GM23338 (cell line): ENCODE results near the gene PTPRN2. TPM values are rescaled to one million over a fixed set of nuclear protein-coding genes. Genes with fewer than 3 reads are reported as not detected.

Experiments
- ATAC-seq: fragments of 200-7000 bp; cut with Tn5 transposase; 3 replicates; pipeline ENCODE4 v1.9.1; 2020
- DNase-seq: peaks from one replicate; pipeline ENCODE4 v3.0.0-alpha.2; 2015; ENCODE audit warnings: low spot score
- H2AFZ ChIP-seq: fragments of 200-600 bp; sonication (generic); 2 replicates; pipeline ENCODE4 v1.8.0; 2016; ENCODE audit warnings: antibody characterized with exemption, mild to moderate bottlenecking, moderate library complexity
- H3F3A ChIP-seq: fragments of 200-600 bp; sonication (generic); replicated peaks from 2 replicates; pipeline ENCODE4 v1.8.0; 2017; ENCODE audit warnings: antibody characterized with exemption, mixed run types, low read depth
- H3K27ac ChIP-seq: fragments of 200-600 bp; sonication (generic); 2 replicates; pipeline ENCODE4 v1.6.1; 2016; ENCODE audit warnings: low read depth
- H3K27me3 ChIP-seq: fragments of 200-600 bp; sonication (generic); 2 replicates; pipeline ENCODE4 v1.8.0; 2016; ENCODE audit warnings: mild to moderate bottlenecking, mixed run types, moderate library complexity; ENCODE audit not compliant: insufficient read depth
- H3K36me3 ChIP-seq: fragments of 200-600 bp; sonication (generic); 2 replicates; pipeline ENCODE4 v1.8.0; 2016; ENCODE audit warnings: mild to moderate bottlenecking; ENCODE audit not compliant: insufficient read depth
- H3K4me1 ChIP-seq: fragments of 200-600 bp; sonication (generic); 2 replicates; pipeline ENCODE4 v1.8.0; 2016; ENCODE audit warnings: mild to moderate bottlenecking, moderate library complexity; ENCODE audit not compliant: insufficient read depth
- H3K4me2 ChIP-seq: fragments of 200-600 bp; sonication (generic); 2 replicates; pipeline ENCODE4 v1.7.1; 2017; ENCODE audit warnings: mixed run types
- H3K4me3 ChIP-seq: fragments of 200-600 bp; sonication (generic); 2 replicates; pipeline ENCODE4 v1.6.1; 2016; ENCODE audit warnings: mixed run types
- H3K79me2 ChIP-seq: fragments of 200-600 bp; sonication (generic); replicated peaks from 2 replicates; pipeline ENCODE4 v1.8.0; 2017; ENCODE audit warnings: mild to moderate bottlenecking; ENCODE audit not compliant: insufficient read depth
- H3K9me2 ChIP-seq: fragments of 200-600 bp; sonication (generic); 2 replicates; pipeline ENCODE4 v1.8.0; 2017; ENCODE audit not compliant: insufficient read depth
- H4K20me1 ChIP-seq: fragments of 200-600 bp; sonication (generic); replicated peaks from 2 replicates; pipeline ENCODE4 v1.8.0; 2017; ENCODE audit warnings: mild to moderate bottlenecking; ENCODE audit not compliant: insufficient read depth
- H3K27ac Mint-ChIP-seq: 2 replicates; pipeline ENCODE4 v1.8.0; 2020; ENCODE audit warnings: inconsistent platforms, mild to moderate bottlenecking, moderate library complexity, mixed read lengths
- H3K27me3 Mint-ChIP-seq: 3 replicates; pipeline ENCODE4 v1.8.0; 2022; ENCODE audit warnings: low read depth, mild to moderate bottlenecking, moderate library complexity, mixed read lengths, inconsistent platforms; ENCODE audit not compliant: insufficient read depth, poor library complexity
- H3K36me3 Mint-ChIP-seq: 3 replicates; pipeline ENCODE4 v1.8.0; 2021; ENCODE audit warnings: low read depth, mild to moderate bottlenecking, inconsistent platforms, moderate library complexity, mixed read lengths
- H3K4me1 Mint-ChIP-seq: 3 replicates; pipeline ENCODE4 v1.8.0; 2020; ENCODE audit warnings: mild to moderate bottlenecking, inconsistent platforms, mixed read lengths
- H3K4me3 Mint-ChIP-seq: 3 replicates; pipeline ENCODE4 v1.8.0; 2021; ENCODE audit warnings: moderate library complexity, mild to moderate bottlenecking, inconsistent platforms, mixed read lengths
- H3K9me3 Mint-ChIP-seq: 3 replicates; pipeline ENCODE4 v1.8.0; 2020; ENCODE audit warnings: moderate library complexity, mild to moderate bottlenecking, inconsistent platforms, mixed read lengths
- CREB1 ChIP-seq: fragments of 250-450 bp; sonication (Bioruptor Pico); IDR thresholded peaks from 2 replicates; pipeline ENCODE4 v1.5.0; 2020; ENCODE audit warnings: low read depth, mild to moderate bottlenecking, moderate library complexity
- CTCF ChIP-seq, 2 experiments: fragments of 200-600 bp in 1 of 2; sonication (generic) in 1 of 2; conservative IDR thresholded peaks; 2 replicates each; pipeline versions ENCODE4 v1.5.1 to v1.6.1; 2016 to 2017; ENCODE audit warnings: antibody characterized with exemption in 2 of 2, low read depth in 2 of 2, mild to moderate bottlenecking in 2 of 2, moderate library complexity in 1 of 2
- ETS1 ChIP-seq: IDR thresholded peaks from 2 replicates; pipeline ENCODE4 v1.6.1; 2016; ENCODE audit warnings: antibody characterized with exemption
- EZH2 ChIP-seq: fragments of 200-600 bp; sonication (generic); IDR thresholded peaks from one replicate; pipeline ENCODE4 v1.8.0; 2017; ENCODE audit warnings: antibody characterized with exemption, mild to moderate bottlenecking, low read depth; ENCODE audit not compliant: unreplicated experiment
- EZH2phosphoT487 ChIP-seq: fragments of 200-600 bp; sonication (generic); IDR thresholded peaks from one replicate; pipeline ENCODE4 v1.8.1; 2018; ENCODE audit warnings: antibody characterized with exemption; ENCODE audit not compliant: unreplicated experiment
- JUNB ChIP-seq: IDR thresholded peaks from one replicate; pipeline ENCODE4 v1.6.1; 2016; ENCODE audit warnings: antibody characterized with exemption; ENCODE audit not compliant: unreplicated experiment
- NANOG ChIP-seq: IDR thresholded peaks from 2 replicates; pipeline ENCODE4 v1.6.1; 2016; ENCODE audit warnings: antibody characterized with exemption, borderline replicate concordance
- POLR2AphosphoS5 ChIP-seq: IDR thresholded peaks from 2 replicates; pipeline ENCODE4 v1.6.1; 2016; ENCODE audit warnings: antibody characterized with exemption, low read depth
- STAT1 ChIP-seq: IDR thresholded peaks from one replicate; pipeline ENCODE4 v1.6.1; 2016; ENCODE audit warnings: antibody characterized with exemption; ENCODE audit not compliant: unreplicated experiment
- ZNF114 ChIP-seq: fragments of 250-450 bp; sonication (Bioruptor Pico); IDR thresholded peaks from 2 replicates; pipeline ENCODE4 v1.5.0; 2020; ENCODE audit warnings: mild to moderate bottlenecking, moderate library complexity
- ZNF331 ChIP-seq: fragments of 250-450 bp; sonication (Bioruptor Pico); IDR thresholded peaks from 2 replicates; pipeline ENCODE4 v1.5.0; 2020; ENCODE audit warnings: low read depth, mild to moderate bottlenecking, moderate library complexity
- polyA plus RNA-seq: library from polyadenylated mRNA; unstranded; fragments of >200 nt; fragmentation: Nextera tagmentation; extraction: Ambion mirVana; gene quantifications from 2 replicates; pipeline ENCODE4 v1.2.1, GENCODE V29; 2016
- total RNA-seq: library from RNA; depleted of rRNA; stranded (reverse); fragments of >200 nt; shearing (Covaris generic); gene quantifications from 2 replicates; pipeline ENCODE4 v1.2.3, GENCODE V29; 2014
- TF ChIP-seq, protein P1 (sequence below): IDR thresholded peaks from one replicate; pipeline ENCODE4 v1.6.1; 2018; ENCODE audit warnings: antibody characterized with exemption; ENCODE audit not compliant: unreplicated experiment
- TF ChIP-seq, protein P2 (sequence below): fragments of 250-450 bp; sonication (Bioruptor Pico); IDR thresholded peaks from 2 replicates; pipeline ENCODE4 v1.5.0; 2020; ENCODE audit warnings: mild to moderate bottlenecking, moderate library complexity

Gene PTPRN2
- total and polyA plus RNA-seq, 2 experiments from 2014 or later, result 0.87 to 4.0 TPM

GRCh38 chr7:158165711-158166110 lies 421.9 kb downstream of the PTPRN2 start:
- no peaks in the 10 kb centered on the region; the same call in 2 of the 3 replicates for H3K4me1 Mint-ChIP-seq
- no peak overlapping the region for H3K27ac Mint-ChIP-seq
- H3K36me3 ChIP-seq, result no peaks in the 10 kb centered on the region; the same call in 1 of the 2 replicates
- peaks cover 11% of the 10 kb centered on the region for H3K27me3 Mint-ChIP-seq
- no peak overlapping the region for H3K27ac ChIP-seq
- H4K20me1 ChIP-seq, result no peaks in the 10 kb centered on the region
- H3K4me1 ChIP-seq, result no peaks in the 10 kb centered on the region
- peaks cover 100% of the 10 kb centered on the region for H3K9me3 Mint-ChIP-seq
- TF ChIP-seq EZH2phosphoT487 (no peak), NANOG (no peak), JUNB (no peak), ZNF114 (CRISPR knock-in tag) (no peak), ZNF331 (CRISPR knock-in tag) (no peak), EZH2 (no peak), POLR2AphosphoS5 (no peak), CREB1 (no peak), STAT1 (no peak), CTCF (conservative IDR thresholded peaks at IDR 0.05; ENCODE audit: low read depth in 2 of 2) (no peak), ETS1 (no peak)
- TF ChIP-seq, protein P1, sequence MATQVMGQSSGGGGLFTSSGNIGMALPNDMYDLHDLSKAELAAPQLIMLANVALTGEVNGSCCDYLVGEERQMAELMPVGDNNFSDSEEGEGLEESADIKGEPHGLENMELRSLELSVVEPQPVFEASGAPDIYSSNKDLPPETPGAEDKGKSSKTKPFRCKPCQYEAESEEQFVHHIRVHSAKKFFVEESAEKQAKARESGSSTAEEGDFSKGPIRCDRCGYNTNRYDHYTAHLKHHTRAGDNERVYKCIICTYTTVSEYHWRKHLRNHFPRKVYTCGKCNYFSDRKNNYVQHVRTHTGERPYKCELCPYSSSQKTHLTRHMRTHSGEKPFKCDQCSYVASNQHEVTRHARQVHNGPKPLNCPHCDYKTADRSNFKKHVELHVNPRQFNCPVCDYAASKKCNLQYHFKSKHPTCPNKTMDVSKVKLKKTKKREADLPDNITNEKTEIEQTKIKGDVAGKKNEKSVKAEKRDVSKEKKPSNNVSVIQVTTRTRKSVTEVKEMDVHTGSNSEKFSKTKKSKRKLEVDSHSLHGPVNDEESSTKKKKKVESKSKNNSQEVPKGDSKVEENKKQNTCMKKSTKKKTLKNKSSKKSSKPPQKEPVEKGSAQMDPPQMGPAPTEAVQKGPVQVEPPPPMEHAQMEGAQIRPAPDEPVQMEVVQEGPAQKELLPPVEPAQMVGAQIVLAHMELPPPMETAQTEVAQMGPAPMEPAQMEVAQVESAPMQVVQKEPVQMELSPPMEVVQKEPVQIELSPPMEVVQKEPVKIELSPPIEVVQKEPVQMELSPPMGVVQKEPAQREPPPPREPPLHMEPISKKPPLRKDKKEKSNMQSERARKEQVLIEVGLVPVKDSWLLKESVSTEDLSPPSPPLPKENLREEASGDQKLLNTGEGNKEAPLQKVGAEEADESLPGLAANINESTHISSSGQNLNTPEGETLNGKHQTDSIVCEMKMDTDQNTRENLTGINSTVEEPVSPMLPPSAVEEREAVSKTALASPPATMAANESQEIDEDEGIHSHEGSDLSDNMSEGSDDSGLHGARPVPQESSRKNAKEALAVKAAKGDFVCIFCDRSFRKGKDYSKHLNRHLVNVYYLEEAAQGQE, result no peak
- TF ChIP-seq, protein P2, sequence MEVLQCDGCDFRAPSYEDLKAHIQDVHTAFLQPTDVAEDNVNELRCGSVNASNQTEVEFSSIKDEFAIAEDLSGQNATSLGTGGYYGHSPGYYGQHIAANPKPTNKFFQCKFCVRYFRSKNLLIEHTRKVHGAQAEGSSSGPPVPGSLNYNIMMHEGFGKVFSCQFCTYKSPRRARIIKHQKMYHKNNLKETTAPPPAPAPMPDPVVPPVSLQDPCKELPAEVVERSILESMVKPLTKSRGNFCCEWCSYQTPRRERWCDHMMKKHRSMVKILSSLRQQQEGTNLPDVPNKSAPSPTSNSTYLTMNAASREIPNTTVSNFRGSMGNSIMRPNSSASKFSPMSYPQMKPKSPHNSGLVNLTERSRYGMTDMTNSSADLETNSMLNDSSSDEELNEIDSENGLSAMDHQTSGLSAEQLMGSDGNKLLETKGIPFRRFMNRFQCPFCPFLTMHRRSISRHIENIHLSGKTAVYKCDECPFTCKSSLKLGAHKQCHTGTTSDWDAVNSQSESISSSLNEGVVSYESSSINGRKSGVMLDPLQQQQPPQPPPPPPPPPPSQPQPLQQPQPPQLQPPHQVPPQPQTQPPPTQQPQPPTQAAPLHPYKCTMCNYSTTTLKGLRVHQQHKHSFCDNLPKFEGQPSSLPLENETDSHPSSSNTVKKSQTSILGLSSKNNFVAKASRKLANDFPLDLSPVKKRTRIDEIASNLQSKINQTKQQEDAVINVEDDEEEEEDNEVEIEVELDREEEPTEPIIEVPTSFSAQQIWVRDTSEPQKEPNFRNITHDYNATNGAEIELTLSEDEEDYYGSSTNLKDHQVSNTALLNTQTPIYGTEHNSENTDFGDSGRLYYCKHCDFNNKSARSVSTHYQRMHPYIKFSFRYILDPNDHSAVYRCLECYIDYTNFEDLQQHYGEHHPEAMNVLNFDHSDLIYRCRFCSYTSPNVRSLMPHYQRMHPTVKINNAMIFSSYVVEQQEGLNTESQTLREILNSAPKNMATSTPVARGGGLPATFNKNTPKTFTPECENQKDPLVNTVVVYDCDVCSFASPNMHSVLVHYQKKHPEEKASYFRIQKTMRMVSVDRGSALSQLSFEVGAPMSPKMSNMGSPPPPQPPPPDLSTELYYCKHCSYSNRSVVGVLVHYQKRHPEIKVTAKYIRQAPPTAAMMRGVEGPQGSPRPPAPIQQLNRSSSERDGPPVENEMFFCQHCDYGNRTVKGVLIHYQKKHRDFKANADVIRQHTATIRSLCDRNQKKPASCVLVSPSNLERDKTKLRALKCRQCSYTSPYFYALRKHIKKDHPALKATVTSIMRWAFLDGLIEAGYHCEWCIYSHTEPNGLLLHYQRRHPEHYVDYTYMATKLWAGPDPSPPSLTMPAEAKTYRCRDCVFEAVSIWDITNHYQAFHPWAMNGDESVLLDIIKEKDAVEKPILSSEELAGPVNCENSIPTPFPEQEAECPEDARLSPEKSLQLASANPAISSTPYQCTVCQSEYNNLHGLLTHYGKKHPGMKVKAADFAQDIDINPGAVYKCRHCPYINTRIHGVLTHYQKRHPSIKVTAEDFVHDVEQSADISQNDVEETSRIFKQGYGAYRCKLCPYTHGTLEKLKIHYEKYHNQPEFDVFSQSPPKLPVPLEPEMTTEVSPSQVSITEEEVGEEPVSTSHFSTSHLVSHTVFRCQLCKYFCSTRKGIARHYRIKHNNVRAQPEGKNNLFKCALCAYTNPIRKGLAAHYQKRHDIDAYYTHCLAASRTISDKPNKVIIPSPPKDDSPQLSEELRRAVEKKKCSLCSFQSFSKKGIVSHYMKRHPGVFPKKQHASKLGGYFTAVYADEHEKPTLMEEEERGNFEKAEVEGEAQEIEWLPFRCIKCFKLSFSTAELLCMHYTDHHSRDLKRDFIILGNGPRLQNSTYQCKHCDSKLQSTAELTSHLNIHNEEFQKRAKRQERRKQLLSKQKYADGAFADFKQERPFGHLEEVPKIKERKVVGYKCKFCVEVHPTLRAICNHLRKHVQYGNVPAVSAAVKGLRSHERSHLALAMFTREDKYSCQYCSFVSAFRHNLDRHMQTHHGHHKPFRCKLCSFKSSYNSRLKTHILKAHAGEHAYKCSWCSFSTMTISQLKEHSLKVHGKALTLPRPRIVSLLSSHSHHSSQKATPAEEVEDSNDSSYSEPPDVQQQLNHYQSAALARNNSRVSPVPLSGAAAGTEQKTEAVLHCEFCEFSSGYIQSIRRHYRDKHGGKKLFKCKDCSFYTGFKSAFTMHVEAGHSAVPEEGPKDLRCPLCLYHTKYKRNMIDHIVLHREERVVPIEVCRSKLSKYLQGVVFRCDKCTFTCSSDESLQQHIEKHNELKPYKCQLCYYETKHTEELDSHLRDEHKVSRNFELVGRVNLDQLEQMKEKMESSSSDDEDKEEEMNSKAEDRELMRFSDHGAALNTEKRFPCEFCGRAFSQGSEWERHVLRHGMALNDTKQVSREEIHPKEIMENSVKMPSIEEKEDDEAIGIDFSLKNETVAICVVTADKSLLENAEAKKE (CRISPR knock-in tag), result no peak
- no peaks in the 10 kb centered on the region for H3K27me3 ChIP-seq
- no peaks in the 10 kb centered on the region for H3K79me2 ChIP-seq
- peaks cover 60% of the 10 kb centered on the region for H3K36me3 Mint-ChIP-seq
- ATAC-seq (no peak), DNase-seq (no peak)
- no peak overlapping the region for H3K4me3 Mint-ChIP-seq
- H2AFZ ChIP-seq, result no peak overlapping the region
- no peak overlapping the region for H3K4me3 ChIP-seq
- no peak overlapping the region for H3K4me2 ChIP-seq
- no peaks in the 10 kb centered on the region for H3K9me2 ChIP-seq
- no peaks in the 10 kb centered on the region for H3F3A ChIP-seq
